Neural crest cell (in vitro differentiated cells): ENCODE data around the gene RHCE. TPM values are rescaled to one million over a fixed set of nuclear protein-coding genes. Genes with fewer than 3 reads are reported as not detected.
"Not testable (repeated sequence)": the region's sequence is repeated elsewhere in the genome, so short reads cannot be mapped to it uniquely, and the experiment has no call there.

ENCODE experiments used
- DNase-seq: peaks from one replicate; pipeline ENCODE4 v3.0.0; 2021; ENCODE audit warnings: low read depth, mixed read lengths, low spot score
- H3K27ac Mint-ChIP-seq: one replicate; pipeline ENCODE4 v1.8.0; 2021; ENCODE audit warnings: mild to moderate bottlenecking, mixed read lengths; ENCODE audit not compliant: unreplicated experiment
- H3K27me3 Mint-ChIP-seq: 2 replicates; pipeline ENCODE4 v1.8.0; 2021; ENCODE audit warnings: low read depth, mild to moderate bottlenecking, mixed read lengths
- H3K36me3 Mint-ChIP-seq: 2 replicates; pipeline ENCODE4 v1.8.0; 2021; ENCODE audit warnings: low read depth, mild to moderate bottlenecking, mixed read lengths
- H3K4me1 Mint-ChIP-seq: 2 replicates; pipeline ENCODE4 v1.8.0; 2021; ENCODE audit warnings: mixed read lengths
- H3K4me3 Mint-ChIP-seq: one replicate; pipeline ENCODE4 v1.8.0; 2021; ENCODE audit warnings: mild to moderate bottlenecking, mixed read lengths
- H3K9me3 Mint-ChIP-seq: 2 replicates; pipeline ENCODE4 v1.8.0; 2021; ENCODE audit warnings: mixed read lengths
- total RNA-seq: library from RNA; stranded (reverse); gene quantifications from 2 replicates; pipeline ENCODE4 v1.2.1, GENCODE V29; 2021
- TF ChIP-seq, protein P1 (sequence below): fragments of 200-600 bp; sonication (generic); conservative IDR thresholded peaks from 2 replicates; pipeline ENCODE4 v1.5.0; 2021; ENCODE audit warnings: antibody characterized with exemption, mild to moderate bottlenecking

Gene RHCE
- total RNA-seq, 1 donor from 2014 or later, result not detected

DNA sequence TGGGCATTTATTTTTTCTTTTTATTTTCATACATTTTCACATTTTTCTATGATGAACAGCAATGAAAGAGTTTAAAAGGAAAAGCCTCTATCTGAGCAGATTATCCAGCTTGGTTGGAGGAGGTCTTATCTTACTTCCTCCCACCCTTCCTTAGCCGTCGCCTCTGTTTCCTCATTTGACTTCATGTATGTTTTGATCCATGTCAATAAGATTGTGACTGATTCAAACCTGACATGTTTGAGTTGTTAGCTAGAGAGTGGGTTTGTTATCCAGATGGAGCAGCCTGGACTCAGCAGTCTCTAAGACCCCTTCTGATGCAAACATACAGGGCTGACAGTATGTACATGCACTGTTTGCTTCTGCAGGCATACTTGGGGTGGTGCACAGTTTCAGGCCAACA lies 41.2 kb upstream of the RHCE start:
- Mint-ChIP-seq H3K4me1 (no peaks in the 10 kb centered on the region), H3K4me3 (no peak overlapping the region), H3K27me3 (no peaks in the 10 kb centered on the region), H3K9me3 (no peaks in the 10 kb centered on the region), H3K27ac (no peak overlapping the region), H3K36me3 (peaks cover 9% of the 10 kb centered on the region)
- TF ChIP-seq, protein P1, sequence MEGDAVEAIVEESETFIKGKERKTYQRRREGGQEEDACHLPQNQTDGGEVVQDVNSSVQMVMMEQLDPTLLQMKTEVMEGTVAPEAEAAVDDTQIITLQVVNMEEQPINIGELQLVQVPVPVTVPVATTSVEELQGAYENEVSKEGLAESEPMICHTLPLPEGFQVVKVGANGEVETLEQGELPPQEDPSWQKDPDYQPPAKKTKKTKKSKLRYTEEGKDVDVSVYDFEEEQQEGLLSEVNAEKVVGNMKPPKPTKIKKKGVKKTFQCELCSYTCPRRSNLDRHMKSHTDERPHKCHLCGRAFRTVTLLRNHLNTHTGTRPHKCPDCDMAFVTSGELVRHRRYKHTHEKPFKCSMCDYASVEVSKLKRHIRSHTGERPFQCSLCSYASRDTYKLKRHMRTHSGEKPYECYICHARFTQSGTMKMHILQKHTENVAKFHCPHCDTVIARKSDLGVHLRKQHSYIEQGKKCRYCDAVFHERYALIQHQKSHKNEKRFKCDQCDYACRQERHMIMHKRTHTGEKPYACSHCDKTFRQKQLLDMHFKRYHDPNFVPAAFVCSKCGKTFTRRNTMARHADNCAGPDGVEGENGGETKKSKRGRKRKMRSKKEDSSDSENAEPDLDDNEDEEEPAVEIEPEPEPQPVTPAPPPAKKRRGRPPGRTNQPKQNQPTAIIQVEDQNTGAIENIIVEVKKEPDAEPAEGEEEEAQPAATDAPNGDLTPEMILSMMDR, result no peak
- no peak for DNase-seq

- not testable (repeated sequence) for H3K4me3 Mint-ChIP-seq, H3K4me1 Mint-ChIP-seq, H3K9me3 Mint-ChIP-seq, H3K27ac Mint-ChIP-seq, H3K27me3 Mint-ChIP-seq, DNase-seq
- peaks cover 13% of the 10 kb centered on the region for H3K36me3 Mint-ChIP-seq
Measured at GRCh38 chr1:25460816-25461215, 40.2 kb upstream of the RHCE start.

GRCh38 chr1:25460020-25460419 lies 39.4 kb upstream of the RHCE start:
- TF ChIP-seq, protein P1, result no peak
- H3K27me3 Mint-ChIP-seq, result no peaks in the 10 kb centered on the region
- no peaks in the 10 kb centered on the region for H3K4me1 Mint-ChIP-seq
- no peaks in the 10 kb centered on the region for H3K9me3 Mint-ChIP-seq
- H3K4me3 Mint-ChIP-seq, result no peak overlapping the region
- no peak for DNase-seq
- H3K36me3 Mint-ChIP-seq, result peaks cover 12% of the 10 kb centered on the region
- no peak overlapping the region for H3K27ac Mint-ChIP-seq

- no peaks in the 10 kb centered on the region for H3K9me3 Mint-ChIP-seq
- no peak overlapping the region for H3K4me3 Mint-ChIP-seq
- no peak for DNase-seq
- H3K36me3 Mint-ChIP-seq, result peaks cover 11% of the 10 kb centered on the region
- H3K27me3 Mint-ChIP-seq, result no peaks in the 10 kb centered on the region
- no peaks in the 10 kb centered on the region for H3K4me1 Mint-ChIP-seq
- H3K27ac Mint-ChIP-seq, result no peak overlapping the region
- TF ChIP-seq, protein P1, result no peak
Measured at GRCh38 chr1:25458541-25459298, 38.1 kb upstream of the RHCE start.

DNA sequence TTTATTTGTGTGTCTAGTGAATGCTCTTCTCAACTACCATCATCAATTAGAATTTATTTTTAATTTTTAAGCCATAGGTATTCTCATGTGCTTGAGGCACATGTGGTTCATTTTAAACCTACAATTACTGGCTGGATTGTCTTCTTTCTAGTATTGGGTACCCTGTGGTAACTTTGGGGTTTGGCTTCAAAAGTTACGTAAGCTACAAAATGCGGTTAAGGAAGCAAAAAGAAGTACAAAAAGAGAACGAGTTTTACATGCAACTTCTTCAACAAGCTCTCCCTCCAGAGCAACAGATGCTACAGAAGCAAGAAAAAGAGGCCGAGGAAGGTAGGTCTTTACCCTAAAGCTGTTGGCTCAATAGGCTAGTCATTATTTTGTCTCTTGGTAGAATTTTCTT lies 35.9 kb upstream of the RHCE start:
- TF ChIP-seq, protein P1, result no peak
- no peaks in the 10 kb centered on the region for H3K4me1 Mint-ChIP-seq
- no peaks in the 10 kb centered on the region for H3K27me3 Mint-ChIP-seq
- H3K27ac Mint-ChIP-seq, result no peak overlapping the region
- H3K4me3 Mint-ChIP-seq, result no peak overlapping the region
- no peaks in the 10 kb centered on the region for H3K9me3 Mint-ChIP-seq
- peaks cover 14% of the 10 kb centered on the region for H3K36me3 Mint-ChIP-seq
- no peak for DNase-seq

DNA sequence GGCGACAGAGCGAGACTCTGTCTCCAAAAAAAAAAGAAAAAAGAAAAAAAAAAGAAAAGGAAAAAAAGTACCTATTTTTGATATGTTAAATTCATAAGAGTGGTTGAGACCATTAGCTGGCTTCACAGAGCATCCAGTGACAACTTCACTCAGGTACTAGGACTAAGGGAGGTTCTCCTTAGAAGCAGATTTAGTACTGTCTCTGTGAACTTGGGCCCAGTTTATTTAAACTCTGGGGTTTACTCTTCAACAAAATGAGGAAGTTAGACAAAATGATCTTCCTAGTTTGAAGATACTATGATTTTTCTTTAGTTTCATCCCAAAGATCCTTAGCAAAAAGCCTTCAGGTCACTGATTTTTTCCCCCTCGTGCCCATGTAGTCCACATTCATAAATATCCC lies 31.3 kb upstream of the RHCE start:
- peaks cover under 1% of the 10 kb centered on the region for H3K4me1 Mint-ChIP-seq
- no peak overlapping the region for H3K4me3 Mint-ChIP-seq
- H3K27me3 Mint-ChIP-seq, result no peaks in the 10 kb centered on the region
- peaks cover 8% of the 10 kb centered on the region for H3K36me3 Mint-ChIP-seq
- DNase-seq, result no peak
- H3K9me3 Mint-ChIP-seq, result no peaks in the 10 kb centered on the region
- TF ChIP-seq, protein P1, result no peak
- no peak overlapping the region for H3K27ac Mint-ChIP-seq
